ENCODE data around the gene CCDC85B. TPM values are rescaled to one million over a fixed set of nuclear protein-coding genes. Genes with fewer than 3 reads are reported as not detected.
A peak's percentile ranks its signal among the peaks of the same experiment; 100 is the strongest.

The CCDC85B gene
- total and polyA plus RNA-seq, 2 of the 13 experiments (the other 11 are each of a cell fraction or from before 2014, with no cell fraction given) = 8.2 to 19.5 TPM

DNA sequence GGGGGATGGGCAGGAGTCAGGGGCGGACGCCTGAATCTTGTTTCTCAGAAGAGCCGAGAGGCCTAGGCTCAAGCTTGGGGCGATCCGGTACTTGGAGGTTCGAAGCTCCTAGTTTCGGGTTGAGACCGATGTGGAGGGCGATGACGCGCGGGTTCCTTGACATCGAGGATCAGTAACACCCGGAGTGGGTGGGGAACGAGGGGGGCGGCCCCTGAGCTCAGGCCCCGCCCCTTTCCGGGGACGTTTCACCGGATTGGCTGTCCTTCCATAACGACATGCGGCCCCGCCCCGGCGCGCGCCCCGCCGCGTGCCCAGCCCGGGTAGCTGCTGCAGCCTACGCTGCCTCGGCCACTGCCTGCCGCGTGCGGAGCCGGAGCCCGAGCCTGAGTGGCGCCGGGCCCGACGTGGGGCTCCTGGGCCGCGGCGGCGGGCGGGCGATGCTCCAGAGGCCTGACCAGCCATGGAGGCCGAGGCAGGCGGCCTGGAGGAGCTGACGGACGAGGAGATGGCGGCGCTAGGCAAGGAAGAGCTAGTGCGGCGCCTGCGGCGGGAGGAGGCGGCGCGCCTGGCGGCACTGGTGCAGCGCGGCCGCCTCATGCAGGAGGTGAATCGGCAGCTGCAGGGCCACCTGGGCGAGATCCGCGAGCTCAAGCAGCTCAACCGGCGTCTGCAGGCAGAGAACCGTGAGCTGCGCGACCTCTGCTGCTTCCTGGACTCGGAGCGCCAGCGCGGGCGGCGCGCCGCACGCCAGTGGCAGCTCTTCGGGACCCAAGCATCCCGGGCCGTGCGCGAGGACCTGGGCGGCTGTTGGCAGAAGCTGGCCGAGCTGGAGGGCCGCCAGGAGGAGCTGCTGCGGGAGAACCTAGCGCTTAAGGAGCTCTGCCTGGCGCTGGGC lies at the start of gene CCDC85B (continued):
- no peak for TF ChIP-seq ZNF841 (CRISPR knock-in tag; IDR thresholded peaks at IDR 0.05; ENCODE audit: borderline replicate concordance)
- peak; percentile 82 for TF ChIP-seq REPIN1 (CRISPR knock-in tag; IDR thresholded peaks at IDR 0.05; ENCODE audit: borderline replicate concordance, low read depth)
- peak; percentile 41; the same call in 1 of the 2 replicates for TF ChIP-seq ZNF556 (CRISPR knock-in tag; IDR thresholded peaks at IDR 0.05; ENCODE audit: borderline replicate concordance)
- peak; percentile 46; the same call in 1 of the 2 replicates for TF ChIP-seq ZNF747 (CRISPR knock-in tag; IDR thresholded peaks at IDR 0.05; ENCODE audit: borderline replicate concordance)
- TF ChIP-seq DZIP1 (CRISPR knock-in tag; IDR thresholded peaks at IDR 0.05) = no peak
- no peak for TF ChIP-seq ZNF44 (CRISPR knock-in tag; IDR thresholded peaks at IDR 0.05)
- TF ChIP-seq, protein P1, sequence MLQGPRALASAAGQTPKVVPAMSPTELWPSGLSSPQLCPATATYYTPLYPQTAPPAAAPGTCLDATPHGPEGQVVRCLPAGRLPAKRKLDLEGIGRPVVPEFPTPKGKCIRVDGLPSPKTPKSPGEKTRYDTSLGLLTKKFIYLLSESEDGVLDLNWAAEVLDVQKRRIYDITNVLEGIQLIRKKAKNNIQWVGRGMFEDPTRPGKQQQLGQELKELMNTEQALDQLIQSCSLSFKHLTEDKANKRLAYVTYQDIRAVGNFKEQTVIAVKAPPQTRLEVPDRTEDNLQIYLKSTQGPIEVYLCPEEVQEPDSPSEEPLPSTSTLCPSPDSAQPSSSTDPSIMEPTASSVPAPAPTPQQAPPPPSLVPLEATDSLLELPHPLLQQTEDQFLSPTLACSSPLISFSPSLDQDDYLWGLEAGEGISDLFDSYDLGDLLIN (CRISPR knock-in tag; IDR thresholded peaks at IDR 0.05; ENCODE audit: borderline replicate concordance) = peak; percentile 85; the same call in 1 of the 2 replicates
- no peak for TF ChIP-seq CEBPZ (IDR thresholded peaks at IDR 0.05; ENCODE audit: low read length)
- no peak; the same call in 1 of the 2 replicates for TF ChIP-seq JDP2 (CRISPR knock-in tag; IDR thresholded peaks at IDR 0.05; ENCODE audit: borderline replicate concordance)
- no peak for TF ChIP-seq MTA1 (CRISPR knock-in tag; IDR thresholded peaks at IDR 0.05; ENCODE audit: borderline replicate concordance)
- TF ChIP-seq TRIM24 (CRISPR knock-in tag; IDR thresholded peaks at IDR 0.05) = no peak
- TF ChIP-seq ASH2L (IDR thresholded peaks at IDR 0.05; ENCODE audit: insufficient read length, low read depth, low read length) = peak; percentile 58

Measured in HepG2 (cell line).